ENCODE results near the gene OR52B4.
"Not testable (repeated sequence)": the region's sequence is repeated elsewhere in the genome, so short reads cannot be mapped to it uniquely, and the experiment has no call there.

DNA sequence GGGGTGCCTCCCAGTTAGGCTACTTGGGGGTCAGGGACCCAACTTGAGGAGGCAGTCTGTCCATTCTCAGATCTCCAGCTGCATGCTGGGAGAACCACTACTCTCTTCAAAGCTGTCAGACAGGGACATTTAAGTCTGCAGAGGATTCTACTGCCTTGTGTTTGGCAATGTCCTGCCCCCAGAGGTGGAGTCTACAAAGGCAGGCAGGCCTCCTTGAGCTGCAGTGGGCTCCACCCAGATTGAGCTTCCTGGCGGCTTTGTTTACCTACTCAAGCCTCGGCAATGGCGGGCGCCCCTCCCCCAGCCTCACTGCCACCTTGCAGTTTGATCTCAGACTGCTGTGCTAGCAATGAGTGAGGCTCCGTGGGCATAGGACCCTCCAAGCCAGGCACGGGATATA lies 38.0 kb upstream of the OR52B4 start:
- TF ChIP-seq, protein P1, sequence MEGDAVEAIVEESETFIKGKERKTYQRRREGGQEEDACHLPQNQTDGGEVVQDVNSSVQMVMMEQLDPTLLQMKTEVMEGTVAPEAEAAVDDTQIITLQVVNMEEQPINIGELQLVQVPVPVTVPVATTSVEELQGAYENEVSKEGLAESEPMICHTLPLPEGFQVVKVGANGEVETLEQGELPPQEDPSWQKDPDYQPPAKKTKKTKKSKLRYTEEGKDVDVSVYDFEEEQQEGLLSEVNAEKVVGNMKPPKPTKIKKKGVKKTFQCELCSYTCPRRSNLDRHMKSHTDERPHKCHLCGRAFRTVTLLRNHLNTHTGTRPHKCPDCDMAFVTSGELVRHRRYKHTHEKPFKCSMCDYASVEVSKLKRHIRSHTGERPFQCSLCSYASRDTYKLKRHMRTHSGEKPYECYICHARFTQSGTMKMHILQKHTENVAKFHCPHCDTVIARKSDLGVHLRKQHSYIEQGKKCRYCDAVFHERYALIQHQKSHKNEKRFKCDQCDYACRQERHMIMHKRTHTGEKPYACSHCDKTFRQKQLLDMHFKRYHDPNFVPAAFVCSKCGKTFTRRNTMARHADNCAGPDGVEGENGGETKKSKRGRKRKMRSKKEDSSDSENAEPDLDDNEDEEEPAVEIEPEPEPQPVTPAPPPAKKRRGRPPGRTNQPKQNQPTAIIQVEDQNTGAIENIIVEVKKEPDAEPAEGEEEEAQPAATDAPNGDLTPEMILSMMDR (IDR thresholded peaks at IDR 0.05), result not testable (repeated sequence)
- not testable (repeated sequence) for TF ChIP-seq POLR2A, EP300 (IDR thresholded peaks at IDR 0.05)

Data from ovary (tissue), 3 donors.